ENCODE measurements around the gene CASP10. TPM values are rescaled to one million over a fixed set of nuclear protein-coding genes. Genes with fewer than 3 reads are reported as not detected.
A peak's percentile ranks its signal among the peaks of the same experiment; 100 is the strongest.

Gene CASP10
- total RNA-seq, 4 donors from 2014 or later, result 9.0 to 22.0 (median 15.0) TPM

DNA sequence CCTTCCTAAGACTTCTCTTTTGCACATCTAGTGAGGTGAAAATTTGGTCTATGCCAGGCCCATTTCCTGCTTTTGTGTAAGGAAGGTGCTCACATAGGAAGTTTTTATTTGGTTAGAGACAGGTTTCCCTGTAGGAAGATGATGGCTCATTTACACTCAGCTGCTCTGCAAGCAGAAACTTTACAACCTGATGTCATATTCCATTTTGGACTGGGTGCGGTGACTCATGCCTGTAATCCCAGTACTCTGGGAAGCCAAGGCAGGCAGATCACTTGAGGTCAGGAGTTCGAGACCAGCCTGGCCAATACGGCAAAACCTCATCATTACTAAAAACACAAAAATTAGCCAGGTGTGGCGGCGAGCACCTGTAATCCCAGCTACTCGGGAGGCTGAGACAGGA, 35.8 kb downstream of the CASP10 start:
- no peaks in the 10 kb centered on the region for H3K27me3 ChIP-seq
- no peaks in the 10 kb centered on the region for H3K9me3 ChIP-seq
- peaks cover 0 to 46% (median 0%) of the 10 kb centered on the region in 3 donors for H3K36me3 ChIP-seq
- WGBS, 2 donors, result 86% methylated on average over 4 of the region's 6 CpGs; no CpG with 5 or more reads in 1 of the 2 donors
- no peak overlapping the region for H3K4me3 ChIP-seq
- no peak for TF ChIP-seq POLR2A (IDR thresholded peaks at IDR 0.05)
- TF ChIP-seq, protein P1, sequence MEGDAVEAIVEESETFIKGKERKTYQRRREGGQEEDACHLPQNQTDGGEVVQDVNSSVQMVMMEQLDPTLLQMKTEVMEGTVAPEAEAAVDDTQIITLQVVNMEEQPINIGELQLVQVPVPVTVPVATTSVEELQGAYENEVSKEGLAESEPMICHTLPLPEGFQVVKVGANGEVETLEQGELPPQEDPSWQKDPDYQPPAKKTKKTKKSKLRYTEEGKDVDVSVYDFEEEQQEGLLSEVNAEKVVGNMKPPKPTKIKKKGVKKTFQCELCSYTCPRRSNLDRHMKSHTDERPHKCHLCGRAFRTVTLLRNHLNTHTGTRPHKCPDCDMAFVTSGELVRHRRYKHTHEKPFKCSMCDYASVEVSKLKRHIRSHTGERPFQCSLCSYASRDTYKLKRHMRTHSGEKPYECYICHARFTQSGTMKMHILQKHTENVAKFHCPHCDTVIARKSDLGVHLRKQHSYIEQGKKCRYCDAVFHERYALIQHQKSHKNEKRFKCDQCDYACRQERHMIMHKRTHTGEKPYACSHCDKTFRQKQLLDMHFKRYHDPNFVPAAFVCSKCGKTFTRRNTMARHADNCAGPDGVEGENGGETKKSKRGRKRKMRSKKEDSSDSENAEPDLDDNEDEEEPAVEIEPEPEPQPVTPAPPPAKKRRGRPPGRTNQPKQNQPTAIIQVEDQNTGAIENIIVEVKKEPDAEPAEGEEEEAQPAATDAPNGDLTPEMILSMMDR (IDR thresholded peaks at IDR 0.05), result no peak
- no peak for DNase-seq
- peak overlapping the region in 1 of 4 donors; percentile 5 for H3K27ac ChIP-seq
- peaks cover 0 to 8% (median 0%) of the 10 kb centered on the region in 3 donors for H3K4me1 ChIP-seq
- intact Hi-C loops (cut with DNase I), result no loop called here

DNA sequence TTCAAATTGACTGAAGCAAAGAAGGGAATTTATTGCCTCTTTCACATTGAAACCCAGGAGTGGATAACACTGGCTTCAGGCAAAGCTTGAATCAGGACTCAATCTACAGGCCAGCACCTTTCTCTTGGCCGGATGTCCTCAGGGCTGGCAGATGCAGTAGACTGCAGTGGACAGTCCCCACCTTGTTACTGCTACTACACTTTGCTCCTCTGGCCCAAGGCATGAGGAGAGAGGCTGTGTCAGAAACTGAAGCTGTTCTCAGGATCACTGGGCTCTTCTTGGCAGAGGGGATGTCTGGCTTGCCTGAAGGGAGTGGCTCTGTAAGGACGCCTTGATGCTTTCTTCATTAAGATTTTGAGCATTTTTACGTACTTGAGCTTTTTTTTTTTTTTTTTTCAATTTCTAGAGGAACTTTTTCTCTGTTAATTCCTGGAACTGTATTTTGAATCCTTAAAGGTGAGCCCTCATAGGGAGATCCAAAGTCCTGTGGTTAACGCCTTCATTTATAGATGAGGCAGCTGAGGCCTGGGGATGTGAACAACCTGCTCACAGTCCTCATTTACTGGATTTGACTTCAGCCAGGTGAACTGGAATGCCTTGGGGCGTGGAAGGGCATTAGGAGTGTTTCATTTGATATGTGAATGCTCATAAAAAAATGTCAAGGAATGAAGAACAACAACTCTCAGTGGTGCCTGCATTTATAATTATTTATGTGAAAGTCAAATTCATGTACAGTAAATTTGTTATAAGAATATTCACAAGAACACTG, 36.6 kb downstream of the CASP10 start:
- Histone ChIP-seq H3K9me3 (no peaks in the 10 kb centered on the region), H3K27me3 (no peaks in the 10 kb centered on the region), H3K4me1 (peaks cover 0 to 8% (median 0%) of the 10 kb centered on the region in 3 donors), H3K4me3 (no peak overlapping the region), H3K27ac (peak overlapping the region in 1 of 4 donors; percentile 30), H3K36me3 (peaks cover 0 to 46% (median 0%) of the 10 kb centered on the region in 3 donors)
- intact Hi-C loops (cut with DNase I), result no loop called here
- 76 to 91% methylated on average over 5 of the region's 5 CpGs for WGBS, 2 donors
- DNase-seq, result no peak
- no peak for TF ChIP-seq POLR2A (IDR thresholded peaks at IDR 0.05)
- TF ChIP-seq, protein P1 (IDR thresholded peaks at IDR 0.05), result no peak

DNA sequence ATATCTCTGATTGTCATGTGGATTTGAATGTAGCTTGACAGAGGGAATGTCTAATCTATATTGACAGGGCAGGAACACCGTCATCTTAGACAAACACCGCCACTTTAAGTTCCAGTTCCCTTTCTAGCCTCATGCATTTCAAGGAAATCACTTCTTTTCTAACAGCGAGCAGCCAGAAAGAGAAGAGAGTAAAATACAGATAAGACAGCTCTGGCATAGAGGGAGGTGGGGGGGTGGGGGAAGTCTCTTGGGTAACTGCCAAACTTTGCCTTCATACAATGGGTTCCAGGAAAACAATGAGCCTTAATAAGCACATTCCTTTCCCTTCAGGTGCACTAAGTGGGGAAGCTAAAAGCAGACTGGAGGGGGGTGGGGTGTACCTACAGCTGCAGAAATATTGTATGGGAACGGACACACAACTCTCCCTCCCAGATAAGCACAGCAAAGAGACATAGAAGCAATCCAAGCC, 37.2 kb downstream of the CASP10 start:
- no peak for DNase-seq
- peaks cover 0 to 3% (median 0%) of the 10 kb centered on the region in 4 donors for H3K27me3 ChIP-seq

DNA sequence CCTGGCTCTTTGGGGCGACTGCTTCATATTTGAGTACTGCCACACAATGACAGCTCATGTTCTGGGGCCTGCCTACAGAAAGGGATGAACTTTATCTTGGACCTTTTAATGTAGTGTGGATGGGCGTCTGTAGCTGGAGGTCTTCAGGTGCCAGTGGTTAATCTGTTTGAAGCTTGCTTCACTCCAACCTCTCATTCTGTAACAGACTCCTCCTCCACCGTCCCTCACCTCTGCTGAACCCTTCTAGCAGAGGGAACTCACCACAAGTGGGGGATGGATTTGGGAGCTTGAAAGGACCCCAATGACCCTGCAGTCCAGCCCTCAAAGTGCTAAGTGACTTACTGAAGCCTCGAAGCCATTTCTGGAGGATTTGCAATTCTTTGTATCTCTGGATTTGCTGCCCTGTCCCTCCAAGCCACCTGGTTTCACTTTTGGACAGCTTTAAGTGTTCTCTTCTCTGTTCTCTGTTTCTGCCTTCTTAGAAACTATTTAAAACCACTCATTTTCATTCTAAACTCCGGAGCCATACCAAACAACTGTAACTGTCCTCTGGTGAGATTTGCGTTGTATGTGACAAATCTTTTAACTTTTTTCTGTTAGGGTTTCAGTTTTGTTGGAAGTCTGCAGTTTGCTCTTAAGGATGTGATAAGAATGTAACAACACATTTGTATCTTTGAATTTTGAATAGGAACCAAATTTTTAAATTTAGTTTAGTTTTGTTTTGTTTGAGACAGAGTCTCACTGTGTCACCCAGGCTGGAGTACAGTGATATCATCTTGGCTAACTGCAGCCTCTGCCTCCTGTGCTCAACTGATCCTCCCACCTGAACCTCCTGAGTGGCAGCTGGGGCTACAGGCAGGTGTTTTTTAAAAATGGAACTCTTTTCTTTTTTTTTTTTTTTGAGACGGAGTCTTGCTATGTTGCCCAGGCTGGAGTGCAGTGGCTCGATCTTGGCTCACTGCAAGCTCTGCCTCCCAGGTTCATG, 40.4 kb downstream of the CASP10 start:
- TF ChIP-seq POLR2A (IDR thresholded peaks at IDR 0.05), result no peak
- H3K4me1 ChIP-seq, result peaks cover 0 to 27% (median 7%) of the 10 kb centered on the region in 3 donors
- H3K4me3 ChIP-seq, result no peak overlapping the region
- WGBS, 2 donors, result 68 to 69% methylated on average over 7 to 8 of the region's 8 CpGs
- no peak for DNase-seq
- intact Hi-C loops (cut with DNase I), result no loop called here
- H3K27me3 ChIP-seq, result peaks cover 0 to 9% (median 0%) of the 10 kb centered on the region in 4 donors
- peaks cover 0 to 13% (median 0%) of the 10 kb centered on the region in 3 donors for H3K36me3 ChIP-seq
- H3K27ac ChIP-seq, result peak overlapping the region in 1 of 4 donors; percentile 28
- no peaks in the 10 kb centered on the region for H3K9me3 ChIP-seq

More for the DNA sequence above, 37.2 kb downstream of the CASP10 start:
- WGBS, 2 donors, result 31 to 49% methylated on average over 4 of the region's 4 CpGs
- H3K27ac ChIP-seq, result peak overlapping the region in 1 of 4 donors; percentile 30
- TF ChIP-seq, protein P1 (IDR thresholded peaks at IDR 0.05), result no peak
- TF ChIP-seq POLR2A (IDR thresholded peaks at IDR 0.05), result no peak
- no peaks in the 10 kb centered on the region for H3K9me3 ChIP-seq
- intact Hi-C loops (cut with DNase I), result no loop called here
- peaks cover 0 to 44% (median 0%) of the 10 kb centered on the region in 3 donors for H3K36me3 ChIP-seq
- peaks cover 0 to 8% (median 0%) of the 10 kb centered on the region in 3 donors for H3K4me1 ChIP-seq
- no peak overlapping the region for H3K4me3 ChIP-seq

DNA sequence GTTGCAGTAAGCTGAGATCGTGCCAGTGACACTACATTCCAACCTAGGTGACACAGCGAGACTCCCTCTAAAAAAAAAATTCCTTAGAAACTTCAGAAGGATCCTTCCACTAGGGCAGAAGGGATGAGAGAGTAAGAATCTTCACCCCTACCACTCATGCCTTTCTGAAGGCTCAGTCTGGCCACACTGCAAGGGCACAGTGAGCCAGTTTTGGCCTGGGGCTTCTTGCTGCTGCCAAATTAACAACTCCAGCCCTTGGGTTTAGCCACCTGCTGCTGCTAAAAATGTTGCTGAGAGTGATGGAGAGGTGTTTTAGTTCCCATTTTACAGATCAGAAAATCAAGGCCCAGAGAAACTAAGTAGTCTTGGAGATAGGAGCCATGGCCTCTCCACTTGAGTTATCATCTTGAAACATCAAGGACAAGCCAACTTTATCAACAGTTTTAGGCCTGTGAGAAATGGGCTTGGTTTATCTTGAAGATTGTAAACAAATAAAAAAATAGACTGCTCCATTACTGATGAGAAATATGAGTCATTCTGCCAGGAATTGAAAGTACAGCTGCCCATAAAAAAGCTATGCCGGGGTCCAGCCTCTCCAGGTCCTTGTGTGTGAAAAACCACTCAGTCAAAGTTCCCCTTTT, 45.5 kb downstream of the CASP10 start:
- Histone ChIP-seq H3K27me3 (peaks cover 0 to 9% (median 0%) of the 10 kb centered on the region in 4 donors), H3K4me1 (peaks cover 13 to 44% (median 18%) of the 10 kb centered on the region in 3 donors), H3K36me3 (no peaks in the 10 kb centered on the region), H3K4me3 (no peak overlapping the region), H3K9me3 (no peaks in the 10 kb centered on the region), H3K27ac (peak overlapping the region in 3 of 4 donors; percentile 24 to 47 (median 36))
- 56 to 58% methylated on average over 3 of the region's 3 CpGs for WGBS, 2 donors
- TF ChIP-seq, protein P1 (IDR thresholded peaks at IDR 0.05), result peak in 1 of 6 experiments; percentile 10
- TF ChIP-seq POLR2A (IDR thresholded peaks at IDR 0.05), result no peak
- DNase-seq, result no peak
- intact Hi-C loops (cut with DNase I), result loop anchor here (5.0 kb wide), 1 partner anchor 41 kb away; no protein-coding TSS in a partner anchor

Measured in esophagus squamous epithelium (tissue), 5 donors.